Endothelial cell of umbilical vein (primary cell): ENCODE results near the gene PRKCI. TPM values are rescaled to one million over a fixed set of nuclear protein-coding genes. Genes with fewer than 3 reads are reported as not detected.

Source experiments
- BruUV-seq: library from RNA; stranded (reverse); fragments of 400-500 nt; replicated peaks from 2 replicates; lab custom pipeline; 2021; lab: Mats Ljungman, UMichigan
- CTCF ChIA-PET: fragments of 300-600, 350-600 bp; sonication (Branson Sonifier 250); formaldehyde crosslinking; loops from one replicate; lab custom pipeline; 2021; ENCODE audit warnings: antibody characterized with exemption, inconsistent platforms; lab: Charles Lee
- POLR2A ChIA-PET: fragments of 300-600, 350-600 bp; sonication (Branson Sonifier 250); formaldehyde crosslinking; loops from one replicate; lab custom pipeline; 2021; ENCODE audit warnings: antibody characterized with exemption, inconsistent platforms; lab: Charles Lee
- DNase-seq: peaks from one replicate; pipeline ENCODE4 v3.0.0-alpha.2; 2011; ENCODE audit warnings: low read depth, low spot score
- FAIRE-seq: peaks from 2 replicates; lab custom pipeline; 2011; peaks lifted over from hg19 to GRCh38; lab: Jason Lieb, UNC
- H2AFZ ChIP-seq: 2 replicates; pipeline ENCODE4 v1.6.0; 2012; ENCODE audit warnings: low read depth, low read length, control low read depth, inconsistent platforms
- H3K27ac ChIP-seq: 2 replicates; pipeline ENCODE4 v1.5.1; 2011; ENCODE audit warnings: low read depth, mild to moderate bottlenecking, control low read depth, low read length, moderate library complexity; ENCODE audit not compliant: insufficient read depth
- H3K27me3 ChIP-seq, 2 experiments: 2 replicates each; pipeline versions ENCODE4 v1.6.0 to v1.6.1; 2011; ENCODE audit warnings: low read length in 2 of 2, mixed read lengths in 1 of 2; ENCODE audit not compliant: control insufficient read depth in 2 of 2, insufficient read depth in 2 of 2
- H3K36me3 ChIP-seq, 2 experiments: 2 replicates in 1 of 2; 3 replicates in 1 of 2; pipeline ENCODE4 v1.5.1; 2011; ENCODE audit warnings: low read length in 2 of 2, mild to moderate bottlenecking in 1 of 2, moderate library complexity in 1 of 2; ENCODE audit not compliant: control insufficient read depth in 2 of 2, insufficient read depth in 2 of 2; ENCODE audit errors: extremely low read depth in 1 of 2
- H3K4me1 ChIP-seq: 3 replicates; pipeline ENCODE4 v1.5.1; 2011; ENCODE audit warnings: mild to moderate bottlenecking, low read length; ENCODE audit not compliant: control insufficient read depth, insufficient read depth; ENCODE audit errors: extremely low read depth
- H3K4me2 ChIP-seq: 2 replicates; pipeline ENCODE4 v1.6.1; 2011; ENCODE audit warnings: low read length, control low read depth, mixed read lengths; ENCODE audit not compliant: insufficient read depth
- H3K4me3 ChIP-seq, 3 experiments: fragments of 200-600 bp in 1 of 3; sonication (generic), shearing (Covaris generic) in 1 of 3; replicated peaks in 1 of 3; 2 replicates each; pipeline ENCODE4 v1.5.1; 2011 to 2016; ENCODE audit warnings: control low read depth in 3 of 3, low read length in 3 of 3, mild to moderate bottlenecking in 2 of 3, inconsistent platforms in 1 of 3, low read depth in 1 of 3, moderate library complexity in 1 of 3; ENCODE audit not compliant: insufficient read depth in 1 of 3
- H3K79me2 ChIP-seq: 2 replicates; pipeline ENCODE4 v1.6.0; 2012; ENCODE audit warnings: low read length, inconsistent platforms; ENCODE audit not compliant: control insufficient read depth, insufficient read depth
- H3K9ac ChIP-seq: replicated peaks from 2 replicates; pipeline ENCODE3; 2011; ENCODE audit warnings: low read length, control low read depth; ENCODE audit not compliant: insufficient read depth; ENCODE audit errors: extremely low read depth
- H3K9me1 ChIP-seq: replicated peaks from 3 replicates; pipeline ENCODE4 v1.6.0; 2011; ENCODE audit warnings: mild to moderate bottlenecking, low read length; ENCODE audit not compliant: control insufficient read depth, insufficient read depth; ENCODE audit errors: extremely low read depth
- H3K9me3 ChIP-seq: replicated peaks from 2 replicates; pipeline ENCODE4 v1.5.1; 2012; ENCODE audit warnings: low read length, inconsistent platforms; ENCODE audit not compliant: control insufficient read depth, insufficient read depth
- H4K20me1 ChIP-seq: replicated peaks from 2 replicates; pipeline ENCODE3; 2011; ENCODE audit warnings: mild to moderate bottlenecking, low read length; ENCODE audit not compliant: control insufficient read depth, insufficient read depth; ENCODE audit errors: extremely low read depth
- EZH2 ChIP-seq: IDR thresholded peaks from 2 replicates; pipeline ENCODE4 v1.6.1; 2012; ENCODE audit warnings: borderline replicate concordance, low read depth, mild to moderate bottlenecking, moderate library complexity, low read length, inconsistent platforms; ENCODE audit not compliant: severe bottlenecking
- FOS ChIP-seq: IDR thresholded peaks from 2 replicates; pipeline ENCODE4 v1.6.1; 2011; ENCODE audit warnings: mild to moderate bottlenecking, low read length, moderate library complexity, borderline replicate concordance; ENCODE audit not compliant: insufficient read depth
- GATA2 ChIP-seq: IDR thresholded peaks from 2 replicates; pipeline ENCODE4 v1.7.0; 2011; ENCODE audit warnings: low read depth, mild to moderate bottlenecking, moderate library complexity, mixed read lengths, low read length; ENCODE audit not compliant: insufficient read length, insufficient read depth
- JUN ChIP-seq: IDR thresholded peaks from 2 replicates; pipeline ENCODE4 v1.6.1; 2011; ENCODE audit warnings: borderline replicate concordance, low read depth; ENCODE audit not compliant: insufficient read length, insufficient read depth
- MYC ChIP-seq: IDR thresholded peaks from one replicate; pipeline ENCODE4 v1.6.1; 2011; ENCODE audit warnings: mild to moderate bottlenecking, low read depth, low read length
- POLR2A ChIP-seq: IDR thresholded peaks from 2 replicates; pipeline ENCODE4 v1.6.1; 2012; ENCODE audit warnings: low read depth, mild to moderate bottlenecking, control low read depth, low read length
- POLR2AphosphoS5 ChIP-seq: IDR thresholded peaks from 2 replicates; pipeline ENCODE4 v1.6.1; 2012; ENCODE audit warnings: low read depth, mild to moderate bottlenecking, control low read depth, low read length, moderate library complexity; ENCODE audit not compliant: insufficient read depth
- dilution Hi-C: fragments of 300-500 bp; cut with MboI; formaldehyde crosslinking; loops from one replicate; pipeline ENCODE4 v1.15.0; 2019; ENCODE audit warnings: low sequenced_read_pairs; ENCODE audit not compliant: extremely low pct_ligation_motif_present
- intact Hi-C: fragments of 100-400 bp; cut with micrococcal nuclease; formaldehyde crosslinking; loops from one replicate; pipeline ENCODE4 v1.10.0; 2022
- polyA plus RNA-seq, 4 experiments: library from polyadenylated mRNA; depleted of rRNA in 3 of 4; stranded (reverse) in 3 of 4; unstranded in 1 of 4; fragments of >200 nt; gene quantifications; 2 replicates each; pipeline versions ENCODE4 v1.2.1 to v1.2.3, GENCODE V29; 2011 to 2012; ENCODE audit warnings: missing spikeins in 1 of 4
- total RNA-seq: library from RNA; stranded (reverse); gene quantifications from 2 replicates; pipeline ENCODE4 v1.2.3, GENCODE V29; 2021
- TF ChIP-seq, protein P1 (sequence below), 2 donors: IDR thresholded peaks; 1 replicate in 1 of 2; 2 replicates in 1 of 2; pipeline ENCODE4 v1.5.1; 2011; ENCODE audit warnings: low read length in 2 of 2, mild to moderate bottlenecking in 2 of 2, moderate library complexity in 2 of 2, control low read depth in 1 of 2, inconsistent platforms in 1 of 2, low read depth in 1 of 2; ENCODE audit not compliant: insufficient read depth in 1 of 2; ENCODE audit errors: extremely low read depth in 1 of 2
- TF ChIP-seq, protein P2 (sequence below): IDR thresholded peaks from 2 replicates; pipeline ENCODE4 v1.6.1; 2011; ENCODE audit not compliant: insufficient read depth, insufficient read length

Gene PRKCI
- total and polyA plus RNA-seq, 2 donors (not counting 3 experiments of a cell fraction or from before 2014, with no cell fraction given), result 7.1 to 23.9 TPM

DNA sequence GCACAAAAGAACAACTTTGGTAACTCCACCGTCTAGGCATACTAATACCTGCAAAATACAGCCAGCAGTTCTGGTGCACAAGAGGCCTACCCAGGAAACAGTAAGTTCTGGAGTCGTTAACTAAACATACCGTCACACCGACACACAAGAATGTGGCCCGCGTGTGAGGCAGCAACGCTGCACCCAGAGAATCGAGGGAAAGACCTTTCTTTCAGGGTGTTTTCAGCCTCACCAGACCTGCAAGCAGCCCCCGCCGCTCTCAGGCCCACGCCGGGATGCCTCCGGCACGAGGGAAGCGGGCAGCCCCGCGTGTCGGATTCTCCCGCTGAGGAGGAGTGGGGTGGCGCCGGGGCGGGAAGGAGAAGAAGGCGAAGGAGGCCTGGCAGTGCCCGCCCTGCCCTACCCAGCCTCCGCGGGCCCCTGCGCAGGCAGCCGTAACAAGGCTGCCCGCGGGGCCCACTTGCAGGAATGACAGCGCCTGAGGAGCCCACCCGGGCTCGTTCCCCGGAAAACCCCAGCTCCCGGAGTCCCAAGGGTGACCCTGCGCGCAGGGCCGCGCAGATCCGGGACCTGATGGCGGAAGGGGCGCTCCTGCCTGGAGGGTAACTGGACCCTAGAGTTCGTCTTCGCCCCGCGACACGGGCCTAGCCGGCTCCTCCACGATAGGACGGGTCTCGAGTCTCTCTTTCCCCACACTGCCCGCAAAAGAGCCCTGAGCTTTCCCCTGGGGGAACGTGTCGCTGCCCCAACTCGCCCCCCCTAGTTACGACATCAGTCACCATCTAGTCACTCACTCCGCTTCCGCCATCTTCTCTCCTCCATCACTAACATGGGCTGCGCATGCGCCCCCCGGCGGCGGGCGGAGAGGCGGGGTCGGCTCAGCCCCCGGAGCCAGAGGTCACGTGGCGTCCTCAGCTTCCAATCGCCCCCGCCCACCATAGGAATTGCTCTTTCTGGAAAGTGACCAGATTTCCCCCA is 41.0 kb upstream of the PRKCI start, which contains the start of gene PHC3:
Gene PHC3 (minus strand): TSS at position 826 of the 978 bp plus-strand sequence. CDS start 18 bp downstream, at position 808.
- peaks cover 11% of the 10 kb centered on the region for H3K4me1 ChIP-seq
- FAIRE-seq (peak; percentile 74), DNase-seq (peak; percentile 95)
- H3K27me3 ChIP-seq, result no peaks in the 10 kb centered on the region
- H3K9me3 ChIP-seq, result no peaks in the 10 kb centered on the region
- peaks cover 33% of the 10 kb centered on the region for H3K79me2 ChIP-seq
- BruUV-seq, result no TSS peak
- POLR2A ChIA-PET, result interaction anchor here (0.7 to 1.0 kb wide), 2 partner anchors 17 to 83 kb away, joined by 3 to 4 read pairs; no protein-coding TSS in a partner anchor
- peak within 1 kb of the TSS; percentile 50 to 88 (median 77) for H3K4me3 ChIP-seq
- dilution Hi-C loops (no loop called here), intact Hi-C loops (loop anchor here (1.0 to 10.0 kb wide), 4 partner anchors 41 to 664 kb away; partner anchors contain the start of genes LRRC31 and PRKCI)
- peak within 1 kb of the TSS; percentile 91 for H3K4me2 ChIP-seq
- peak within 1 kb of the TSS; percentile 44 for H3K27ac ChIP-seq
- H4K20me1 ChIP-seq, result no peaks in the 10 kb centered on the region
- H3K36me3 ChIP-seq, result peaks cover 6 to 7% of the 10 kb centered on the region in 2 experiments
- peak within 1 kb of the TSS; percentile 81 for H2AFZ ChIP-seq
- peak; percentile 79 for TF ChIP-seq POLR2AphosphoS5
- TF ChIP-seq MYC, result no peak
- peak; percentile 90 for TF ChIP-seq POLR2A
- no peak for TF ChIP-seq GATA2
- TF ChIP-seq EZH2, result no peak
- TF ChIP-seq, protein P1, sequence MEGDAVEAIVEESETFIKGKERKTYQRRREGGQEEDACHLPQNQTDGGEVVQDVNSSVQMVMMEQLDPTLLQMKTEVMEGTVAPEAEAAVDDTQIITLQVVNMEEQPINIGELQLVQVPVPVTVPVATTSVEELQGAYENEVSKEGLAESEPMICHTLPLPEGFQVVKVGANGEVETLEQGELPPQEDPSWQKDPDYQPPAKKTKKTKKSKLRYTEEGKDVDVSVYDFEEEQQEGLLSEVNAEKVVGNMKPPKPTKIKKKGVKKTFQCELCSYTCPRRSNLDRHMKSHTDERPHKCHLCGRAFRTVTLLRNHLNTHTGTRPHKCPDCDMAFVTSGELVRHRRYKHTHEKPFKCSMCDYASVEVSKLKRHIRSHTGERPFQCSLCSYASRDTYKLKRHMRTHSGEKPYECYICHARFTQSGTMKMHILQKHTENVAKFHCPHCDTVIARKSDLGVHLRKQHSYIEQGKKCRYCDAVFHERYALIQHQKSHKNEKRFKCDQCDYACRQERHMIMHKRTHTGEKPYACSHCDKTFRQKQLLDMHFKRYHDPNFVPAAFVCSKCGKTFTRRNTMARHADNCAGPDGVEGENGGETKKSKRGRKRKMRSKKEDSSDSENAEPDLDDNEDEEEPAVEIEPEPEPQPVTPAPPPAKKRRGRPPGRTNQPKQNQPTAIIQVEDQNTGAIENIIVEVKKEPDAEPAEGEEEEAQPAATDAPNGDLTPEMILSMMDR (IDR thresholded peaks at IDR 0.05; ENCODE audit: extremely low read depth in 1 of 2, insufficient read depth in 1 of 2, low read depth in 1 of 2, low read length in 2 of 2), result no peak
- TF ChIP-seq, protein P2, sequence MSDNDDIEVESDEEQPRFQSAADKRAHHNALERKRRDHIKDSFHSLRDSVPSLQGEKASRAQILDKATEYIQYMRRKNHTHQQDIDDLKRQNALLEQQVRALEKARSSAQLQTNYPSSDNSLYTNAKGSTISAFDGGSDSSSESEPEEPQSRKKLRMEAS, result peak; percentile 93
- TF ChIP-seq FOS, result no peak
- no peak for TF ChIP-seq JUN
- H3K9me1 ChIP-seq, result no peaks in the 10 kb centered on the region
- CTCF ChIA-PET, result interaction anchor here (0.5 to 1.1 kb wide), 2 partner anchors 25 to 636 kb away, joined by 3 to 5 read pairs; no protein-coding TSS in a partner anchor
- H3K9ac ChIP-seq, result peak within 1 kb of the TSS; percentile 83
